HG03045 (cell line): ENCODE data around the gene LIN52.

Experiments used
- ATAC-seq: cut with Tn5 transposase; IDR thresholded peaks from one replicate; pipeline ENCODE4 v1.9.1; 2021; ENCODE audit warnings: mild to moderate bottlenecking, moderate library complexity; ENCODE audit not compliant: unreplicated experiment

LIN52 gene

GRCh38 chr14:74223016-74223415 lies 138.3 kb downstream of the LIN52 start:
- no peak for ATAC-seq

DNA sequence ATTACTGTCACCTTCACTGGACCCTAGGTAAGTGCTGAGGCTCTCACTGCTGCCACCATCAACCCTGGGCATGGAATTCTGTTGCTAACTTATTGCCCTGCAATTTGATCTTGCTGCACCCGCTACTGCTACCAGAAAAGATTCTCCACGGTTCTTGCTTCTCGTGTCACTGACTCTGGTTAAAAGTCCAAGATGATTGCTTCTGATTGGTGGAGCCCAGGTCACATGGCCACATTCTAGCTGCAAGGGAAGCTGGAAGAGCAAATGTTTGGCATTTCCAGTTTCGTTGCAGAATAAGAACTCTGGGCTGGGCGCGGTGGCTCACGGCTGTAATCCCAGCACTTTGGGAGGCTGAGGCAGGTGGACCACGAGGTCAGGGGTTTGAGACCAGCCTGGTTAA lies 147.0 kb downstream of the LIN52 start:
- ATAC-seq: no peak

DNA sequence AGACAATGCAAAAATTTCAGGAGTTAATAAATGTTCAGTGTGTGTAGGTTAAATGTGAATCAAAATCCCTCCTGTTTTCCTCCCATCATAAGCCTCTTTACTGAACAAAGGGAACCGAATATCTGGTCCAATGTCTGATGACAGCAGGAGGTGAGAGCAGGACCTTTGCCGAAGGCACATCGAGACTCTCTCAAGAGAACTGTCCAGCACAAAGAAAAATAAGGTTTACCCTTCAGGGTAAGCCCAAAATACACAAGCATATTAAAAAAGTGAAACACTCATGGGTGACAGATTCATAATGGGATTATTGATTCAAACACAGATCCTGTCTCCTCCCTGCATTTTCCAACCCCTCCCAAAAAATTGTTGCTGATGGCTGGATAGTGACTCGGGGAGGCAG lies 150.3 kb downstream of the LIN52 start:
- ATAC-seq: no peak

- no peak for ATAC-seq
Observed at GRCh38 chr14:74237441-74237840, 152.7 kb downstream of the LIN52 start.

- no peak for ATAC-seq
Observed at GRCh38 chr14:74238974-74239847, 154.5 kb downstream of the LIN52 start, which contains the start of gene VSX2. Gene VSX2, plus strand, starts transcription at chr14:74239449. Its CDS starts 113 bp downstream, at chr14:74239562.

DNA sequence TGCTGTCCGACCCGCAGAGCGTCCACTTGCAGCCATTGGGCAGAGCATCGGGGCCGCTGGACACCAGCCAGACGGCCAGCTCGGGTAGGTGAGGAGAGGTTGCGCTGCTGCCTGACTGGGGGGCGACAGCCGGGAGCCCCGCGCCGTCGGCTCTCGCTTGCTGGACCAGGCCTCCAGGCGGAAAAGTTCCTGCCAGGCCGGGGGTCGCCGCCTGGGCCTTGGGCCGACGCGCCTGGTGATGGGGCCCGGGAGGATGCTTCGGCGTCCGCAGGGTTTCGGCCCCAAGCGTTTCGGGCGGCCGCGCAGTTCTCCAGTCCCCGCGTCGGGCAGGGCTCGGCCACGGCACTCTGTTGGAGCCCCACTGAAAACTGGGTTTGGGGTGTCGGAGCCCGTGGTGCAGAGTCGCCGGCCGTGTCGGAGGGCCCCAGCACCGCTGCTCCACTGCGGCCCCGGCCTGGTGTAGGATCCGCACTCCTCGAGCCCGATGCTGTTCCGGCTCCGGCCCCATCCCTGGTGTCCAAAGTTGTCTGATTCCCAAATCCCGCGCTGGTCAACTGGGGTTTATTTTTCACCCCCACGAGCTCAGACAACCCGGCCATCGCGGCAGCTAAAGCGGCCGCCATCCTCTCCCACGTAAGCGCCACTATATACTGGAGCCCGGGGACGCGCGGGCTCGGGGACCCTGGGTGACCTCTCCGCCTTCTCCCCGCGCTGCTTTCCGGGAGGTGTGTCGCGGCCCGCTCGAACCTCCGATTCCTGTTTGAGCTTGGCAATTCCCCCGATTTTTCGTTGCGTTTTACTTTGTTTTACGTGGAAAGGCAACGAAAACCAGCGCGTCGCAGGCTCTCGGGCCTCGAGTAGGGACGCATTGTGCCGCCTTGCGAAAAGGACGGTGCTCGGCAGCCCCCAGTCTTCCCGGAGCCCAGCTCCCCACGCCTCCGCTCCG lies 155.4 kb downstream of the LIN52 start:
- ATAC-seq: no peak

- no peak for ATAC-seq
Observed at GRCh38 chr14:74240794-74241651, 156.3 kb downstream of the LIN52 start.

- ATAC-seq: no peak
Observed at GRCh38 chr14:74241652-74242017, 156.9 kb downstream of the LIN52 start.

- no peak for ATAC-seq
Observed at GRCh38 chr14:74242021-74242779, 157.4 kb downstream of the LIN52 start.

DNA sequence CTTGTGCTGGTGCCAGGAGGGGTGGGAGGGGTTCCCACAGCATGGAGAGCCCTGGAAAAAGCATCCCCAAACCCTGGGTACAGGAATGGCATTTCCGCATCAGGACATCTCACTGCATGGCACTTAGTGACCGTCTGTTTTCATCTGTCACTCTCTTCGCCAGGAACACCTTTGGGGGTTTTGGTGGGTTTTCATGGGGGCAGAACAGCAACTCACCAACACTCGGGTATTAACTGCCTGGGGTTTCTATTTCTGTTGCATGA lies 158.0 kb downstream of the LIN52 start:
- no peak for ATAC-seq

DNA sequence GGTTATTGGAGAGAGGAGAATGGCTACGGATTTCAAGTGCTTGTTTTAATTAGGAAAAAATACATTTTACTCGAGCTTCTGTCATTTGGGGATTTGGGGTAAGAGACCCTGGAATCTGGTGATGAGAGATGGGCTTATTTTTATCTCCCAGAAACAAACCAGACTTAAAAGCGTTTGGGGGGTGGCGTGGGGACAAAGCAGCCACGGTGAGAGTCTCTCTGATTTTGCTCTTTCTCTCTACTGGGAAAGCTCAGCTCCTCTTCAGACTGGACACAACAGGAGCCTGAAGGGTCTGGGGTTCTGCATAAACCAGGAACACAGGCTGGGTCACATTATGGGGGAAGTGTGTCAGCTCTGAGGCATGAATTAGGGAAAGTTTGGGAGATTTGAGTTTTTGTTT lies 158.3 kb downstream of the LIN52 start:
- ATAC-seq: no peak

GRCh38 chr14:74244115-74244514 lies 159.4 kb downstream of the LIN52 start:
- no peak for ATAC-seq

DNA sequence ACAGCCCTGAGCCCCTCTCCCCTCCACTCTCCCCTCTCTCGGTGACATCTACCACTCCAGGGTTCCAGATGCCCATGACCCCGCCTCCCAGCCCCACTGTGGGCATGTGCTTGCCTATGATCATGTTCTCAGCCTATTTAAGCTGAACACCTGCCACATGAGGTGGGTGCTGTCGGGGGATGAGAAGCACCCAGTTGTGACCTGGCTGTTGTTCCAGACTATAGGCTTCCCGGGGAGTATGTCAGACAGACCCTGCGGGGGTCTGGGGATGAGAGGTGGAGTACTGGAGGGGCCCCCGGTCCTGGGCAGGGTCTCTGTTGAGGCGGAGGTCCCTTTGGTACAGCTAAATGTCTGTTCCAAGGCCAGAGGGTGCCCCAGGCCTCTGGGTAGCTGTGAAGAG lies 160.5 kb downstream of the LIN52 start:
- no peak for ATAC-seq

- no peak for ATAC-seq
Observed at GRCh38 chr14:74246542-74246941, 161.8 kb downstream of the LIN52 start.

- ATAC-seq: no peak
Observed at GRCh38 chr14:74248017-74248416, 163.3 kb downstream of the LIN52 start.

GRCh38 chr14:74249433-74250375 lies 164.9 kb downstream of the LIN52 start:
- ATAC-seq: no peak
